ENCODE measurements around the gene NDUFB2. TPM values are rescaled to one million over a fixed set of nuclear protein-coding genes. Genes with fewer than 3 reads are reported as not detected.

The NDUFB2 gene
- total RNA-seq, 3 donors from 2014 or later (not counting 1 experiment from before 2014, with no cell fraction given), result 152 to 177 (median 177) TPM

GRCh38 chr7:140694592-140694991 lies 1.9 kb upstream of the NDUFB2 start:
- Histone ChIP-seq H3K36me3 (ENCODE audit: control insufficient read depth, insufficient read depth, low read length) (peaks cover 4% of the 10 kb centered on the region), H3K27me3 (ENCODE audit: control insufficient read depth, insufficient read depth, low read length) (no peaks in the 10 kb centered on the region), H3K9me3 (ENCODE audit: control insufficient read depth, insufficient read depth, low read length) (no peaks in the 10 kb centered on the region), H3K4me1 (ENCODE audit: control insufficient read depth, insufficient read depth, low read length) (peaks cover 23% of the 10 kb centered on the region), H3K4me3 (ENCODE audit: low read length) (no peak overlapping the region), H3K27ac (ENCODE audit: low read length) (no peak overlapping the region)
- Mint-ChIP-seq H3K4me3 (peak overlapping the region; percentile 21), H3K27ac (peak overlapping the region; percentile 45 to 98), H3K27me3 (ENCODE audit: low read depth in 2 of 2) (no peaks in the 10 kb centered on the region), H3K4me1 (peaks cover 36% of the 10 kb centered on the region in 2 donors), H3K36me3 (no peaks in the 10 kb centered on the region), H3K9me3 (no peaks in the 10 kb centered on the region)
- no peak for ATAC-seq
- TF ChIP-seq CTCF (IDR thresholded peaks at IDR 0.05), result no peak
- DNase-seq, result no peak
- WGBS (ENCODE audit: insufficient coverage), result 90% methylated on average over 6 of the region's 6 CpGs
- intact Hi-C loops (cut with micrococcal nuclease), result loop anchor here (10.0 kb wide), 2 partner anchors 230 to 320 kb away; partner anchors contain the start of genes BRAF and MRPS33

DNA sequence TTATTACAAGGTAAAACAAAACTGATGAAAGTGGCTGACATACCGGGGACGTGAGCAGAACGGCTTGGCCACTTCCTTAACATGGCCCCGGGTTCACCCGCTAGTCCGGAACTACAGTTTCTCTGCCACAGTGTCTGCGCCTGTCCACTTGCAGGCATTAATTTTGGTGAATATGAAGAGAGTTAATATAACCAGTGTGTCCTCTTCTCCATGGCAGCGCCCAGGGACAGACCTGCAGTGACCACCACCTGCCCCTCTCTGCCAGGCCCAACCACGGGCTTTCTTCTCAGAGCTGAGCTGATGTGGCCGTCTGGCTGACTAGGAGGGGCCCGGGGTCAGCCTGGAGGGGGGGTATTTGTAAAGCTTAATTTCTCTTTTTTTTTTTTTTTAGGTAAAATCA lies 1.1 kb upstream of the NDUFB2 start:
- ATAC-seq (no peak), DNase-seq (no peak)
- TF ChIP-seq CTCF (IDR thresholded peaks at IDR 0.05), result no peak
- Mint-ChIP-seq H3K36me3 (no peaks in the 10 kb centered on the region), H3K9me3 (no peaks in the 10 kb centered on the region), H3K4me1 (peaks cover 40% of the 10 kb centered on the region in 2 donors), H3K4me3 (peak overlapping the region; percentile 6), H3K27me3 (ENCODE audit: low read depth in 2 of 2) (no peaks in the 10 kb centered on the region), H3K27ac (peak overlapping the region; percentile 96 to 98)
- H3K27me3 ChIP-seq (ENCODE audit: control insufficient read depth, insufficient read depth, low read length), result no peaks in the 10 kb centered on the region
- peaks cover 23% of the 10 kb centered on the region for H3K4me1 ChIP-seq (ENCODE audit: control insufficient read depth, insufficient read depth, low read length)
- H3K9me3 ChIP-seq (ENCODE audit: control insufficient read depth, insufficient read depth, low read length), result no peaks in the 10 kb centered on the region
- WGBS (ENCODE audit: insufficient coverage), result 97% methylated on average over 9 of the region's 11 CpGs
- H3K4me3 ChIP-seq (ENCODE audit: low read length), result no peak overlapping the region
- no peak overlapping the region for H3K27ac ChIP-seq (ENCODE audit: low read length)
- intact Hi-C loops (cut with micrococcal nuclease), result loop anchor here (10.0 kb wide), 2 partner anchors 229 to 319 kb away; partner anchors contain the start of genes BRAF and MRPS33
- H3K36me3 ChIP-seq (ENCODE audit: control insufficient read depth, insufficient read depth, low read length), result no peaks in the 10 kb centered on the region

GRCh38 chr7:140696024-140696679 lies 356 bp upstream of the NDUFB2 start:
- no peaks in the 10 kb centered on the region for H3K27me3 ChIP-seq (ENCODE audit: control insufficient read depth, insufficient read depth, low read length)
- H3K27ac ChIP-seq (ENCODE audit: low read length), result peak overlapping the region; percentile 92
- peak overlapping the region; percentile 99 for H3K4me3 ChIP-seq (ENCODE audit: low read length)
- H3K36me3 ChIP-seq (ENCODE audit: control insufficient read depth, insufficient read depth, low read length), result no peaks in the 10 kb centered on the region
- Mint-ChIP-seq H3K36me3 (no peaks in the 10 kb centered on the region), H3K4me1 (peaks cover 40% of the 10 kb centered on the region in 2 donors), H3K9me3 (no peaks in the 10 kb centered on the region), H3K4me3 (peak overlapping the region; percentile 99), H3K27me3 (ENCODE audit: low read depth in 2 of 2) (no peaks in the 10 kb centered on the region), H3K27ac (peak overlapping the region; percentile 96 to 98)
- peaks cover 23% of the 10 kb centered on the region for H3K4me1 ChIP-seq (ENCODE audit: control insufficient read depth, insufficient read depth, low read length)
- ATAC-seq, result peak in 1 of 3 donors; percentile 15
- WGBS (ENCODE audit: insufficient coverage), result 38% methylated on average over 22 of the region's 23 CpGs
- peak in 1 of 2 donors; percentile 95 for DNase-seq
- H3K9me3 ChIP-seq (ENCODE audit: control insufficient read depth, insufficient read depth, low read length), result no peaks in the 10 kb centered on the region
- intact Hi-C loops (cut with micrococcal nuclease), result loop anchor here (10.0 kb wide), 2 partner anchors 229 to 319 kb away; partner anchors contain the start of genes BRAF and MRPS33
- no peak for TF ChIP-seq CTCF (IDR thresholded peaks at IDR 0.05)
